ENCODE measurements around the gene GMFB.

- no peak for TF ChIP-seq CTCF (IDR thresholded peaks at IDR 0.05)
- no peak for TF ChIP-seq POLR2A (IDR thresholded peaks at IDR 0.05; ENCODE audit: low read length)
- no peak for TF ChIP-seq TP53 (CRISPR knock-in tag; IDR thresholded peaks at IDR 0.05)
- no peak for TF ChIP-seq RAD21 (conservative IDR thresholded peaks at IDR 0.05 in 1 of 2, IDR thresholded peaks at IDR 0.05 in 1 of 2)
- TF ChIP-seq JUNB (IDR thresholded peaks at IDR 0.05), result no peak
- no peak for TF ChIP-seq EP300 (IDR thresholded peaks at IDR 0.05)
Observed at GRCh38 chr14:54465654-54466053, 23.1 kb downstream of the GMFB start.

All from A549 (cell line).